Forelimb muscle (tissue), 1 donor: ENCODE measurements around the gene METRNL. TPM values are rescaled to one million over a fixed set of nuclear protein-coding genes. Genes with fewer than 3 reads are reported as not detected.

Experiments
- DNase-seq: peaks from one replicate; pipeline ENCODE4 v3.0.0-alpha.2; 2013; ENCODE audit warnings: low read depth
- polyA plus RNA-seq: library from polyadenylated mRNA; unstranded; fragments of 120-200 nt; gene quantifications from one replicate; pipeline ENCODE4 v1.2.1, GENCODE V29; 2013; ENCODE audit not compliant: insufficient read length

METRNL gene
- polyA plus RNA-seq, 1 donor, result 26.4 TPM

GRCh38 chr17:83080579-83080857, 1.1 kb downstream of the METRNL start:
- no peak for DNase-seq

GRCh38 chr17:83080858-83081683, 1.7 kb downstream of the METRNL start:
- DNase-seq, result no peak

- DNase-seq, result no peak
Measured at GRCh38 chr17:83081684-83082201, 2.3 kb downstream of the METRNL start.

- no peak for DNase-seq
Measured at GRCh38 chr17:83082424-83082823, 3.0 kb downstream of the METRNL start.

GRCh38 chr17:83082909-83083367, 3.5 kb downstream of the METRNL start:
- DNase-seq, result no peak

GRCh38 chr17:83083368-83084201, 4.2 kb downstream of the METRNL start:
- peak; percentile 67 for DNase-seq

GRCh38 chr17:83084214-83084613, 4.8 kb downstream of the METRNL start:
- DNase-seq, result no peak

- no peak for DNase-seq
Measured at GRCh38 chr17:83084621-83085056, 5.2 kb downstream of the METRNL start.

GRCh38 chr17:83085103-83085502, 5.7 kb downstream of the METRNL start:
- no peak for DNase-seq

- no peak for DNase-seq
Measured at GRCh38 chr17:83085526-83086198, 6.3 kb downstream of the METRNL start.

GRCh38 chr17:83086199-83086880, 6.9 kb downstream of the METRNL start:
- no peak for DNase-seq

GRCh38 chr17:83086907-83087787, 7.7 kb downstream of the METRNL start:
- DNase-seq, result no peak

GRCh38 chr17:83087788-83088360, 8.5 kb downstream of the METRNL start:
- DNase-seq, result no peak

GRCh38 chr17:83088451-83088850, 9.0 kb downstream of the METRNL start:
- DNase-seq, result no peak

- no peak for DNase-seq
Measured at GRCh38 chr17:83088909-83089308, 9.5 kb downstream of the METRNL start.

GRCh38 chr17:83089328-83090132, 10.1 kb downstream of the METRNL start:
- no peak for DNase-seq

GRCh38 chr17:83090444-83091256, 11.2 kb downstream of the METRNL start:
- no peak for DNase-seq
